ENCODE results near the gene CREB3L2.

Gene CREB3L2

DNA sequence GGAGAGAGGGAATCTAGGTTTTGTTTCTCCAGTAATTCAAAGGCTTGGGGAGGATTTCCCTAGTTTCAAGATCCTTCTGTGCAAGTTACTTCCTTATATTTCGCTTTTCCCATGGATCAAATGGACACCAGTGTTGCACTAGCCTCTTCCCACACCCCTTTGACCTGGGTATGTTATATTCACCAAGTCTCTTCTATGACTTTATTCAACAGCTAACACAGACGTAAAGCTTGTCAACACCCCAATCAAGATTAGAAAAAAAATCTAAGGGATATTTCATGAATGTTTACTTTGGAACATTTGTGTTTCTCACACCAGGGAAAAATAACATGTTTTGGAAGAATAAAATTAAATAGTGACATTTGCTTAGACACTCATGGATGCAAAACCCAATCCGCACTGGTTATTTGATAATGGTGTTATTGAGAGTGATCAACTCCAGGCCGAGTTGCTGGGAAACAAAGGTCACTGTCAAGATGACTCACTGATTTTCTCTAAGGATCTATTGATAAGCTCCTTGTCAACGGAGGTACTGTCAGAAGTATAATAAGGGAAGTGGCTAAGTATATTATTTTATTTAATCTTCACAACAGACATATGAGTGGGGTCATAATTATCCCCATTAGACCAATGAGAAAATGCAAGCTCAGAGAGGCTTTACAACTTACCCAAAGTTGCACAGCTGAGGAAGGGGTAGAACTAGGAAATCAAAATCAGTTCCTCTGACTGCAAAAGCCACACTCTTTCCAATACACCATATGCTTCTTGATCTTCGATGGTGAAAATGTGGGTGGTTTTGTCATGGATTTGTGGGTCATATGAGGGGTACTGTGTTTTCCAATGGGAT is 52.2 kb downstream of the CREB3L2 start:
- no peak for DNase-seq (ENCODE audit: low spot score)
- TF ChIP-seq, protein P1, sequence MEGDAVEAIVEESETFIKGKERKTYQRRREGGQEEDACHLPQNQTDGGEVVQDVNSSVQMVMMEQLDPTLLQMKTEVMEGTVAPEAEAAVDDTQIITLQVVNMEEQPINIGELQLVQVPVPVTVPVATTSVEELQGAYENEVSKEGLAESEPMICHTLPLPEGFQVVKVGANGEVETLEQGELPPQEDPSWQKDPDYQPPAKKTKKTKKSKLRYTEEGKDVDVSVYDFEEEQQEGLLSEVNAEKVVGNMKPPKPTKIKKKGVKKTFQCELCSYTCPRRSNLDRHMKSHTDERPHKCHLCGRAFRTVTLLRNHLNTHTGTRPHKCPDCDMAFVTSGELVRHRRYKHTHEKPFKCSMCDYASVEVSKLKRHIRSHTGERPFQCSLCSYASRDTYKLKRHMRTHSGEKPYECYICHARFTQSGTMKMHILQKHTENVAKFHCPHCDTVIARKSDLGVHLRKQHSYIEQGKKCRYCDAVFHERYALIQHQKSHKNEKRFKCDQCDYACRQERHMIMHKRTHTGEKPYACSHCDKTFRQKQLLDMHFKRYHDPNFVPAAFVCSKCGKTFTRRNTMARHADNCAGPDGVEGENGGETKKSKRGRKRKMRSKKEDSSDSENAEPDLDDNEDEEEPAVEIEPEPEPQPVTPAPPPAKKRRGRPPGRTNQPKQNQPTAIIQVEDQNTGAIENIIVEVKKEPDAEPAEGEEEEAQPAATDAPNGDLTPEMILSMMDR (IDR thresholded peaks at IDR 0.05; ENCODE audit: extremely low read depth, missing control alignments): no peak

DNA sequence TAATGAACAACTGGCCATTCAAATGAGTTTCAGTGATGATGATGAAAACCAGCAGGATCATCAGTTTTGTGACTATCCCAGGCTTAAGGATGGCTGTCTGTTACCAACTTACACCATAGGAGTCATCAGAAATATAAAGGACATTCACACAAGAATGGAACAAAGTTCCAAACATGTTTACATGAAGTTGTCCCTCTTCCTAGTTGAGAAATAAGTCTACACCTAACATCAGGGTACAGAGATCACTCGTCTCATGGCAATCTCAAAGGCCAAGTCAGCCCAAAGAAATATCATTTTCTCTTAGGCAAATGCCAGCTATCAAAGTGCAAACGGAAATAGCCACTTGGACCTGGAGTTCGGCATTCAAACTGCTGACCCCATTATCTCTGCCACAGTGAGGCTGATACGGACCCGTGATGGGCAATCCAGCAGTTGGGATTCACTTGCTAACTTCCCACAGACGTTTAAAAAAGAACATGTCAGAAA is 53.0 kb downstream of the CREB3L2 start:
- DNase-seq (ENCODE audit: low spot score): no peak
- TF ChIP-seq, protein P1 (IDR thresholded peaks at IDR 0.05; ENCODE audit: extremely low read depth, missing control alignments): no peak

DNA sequence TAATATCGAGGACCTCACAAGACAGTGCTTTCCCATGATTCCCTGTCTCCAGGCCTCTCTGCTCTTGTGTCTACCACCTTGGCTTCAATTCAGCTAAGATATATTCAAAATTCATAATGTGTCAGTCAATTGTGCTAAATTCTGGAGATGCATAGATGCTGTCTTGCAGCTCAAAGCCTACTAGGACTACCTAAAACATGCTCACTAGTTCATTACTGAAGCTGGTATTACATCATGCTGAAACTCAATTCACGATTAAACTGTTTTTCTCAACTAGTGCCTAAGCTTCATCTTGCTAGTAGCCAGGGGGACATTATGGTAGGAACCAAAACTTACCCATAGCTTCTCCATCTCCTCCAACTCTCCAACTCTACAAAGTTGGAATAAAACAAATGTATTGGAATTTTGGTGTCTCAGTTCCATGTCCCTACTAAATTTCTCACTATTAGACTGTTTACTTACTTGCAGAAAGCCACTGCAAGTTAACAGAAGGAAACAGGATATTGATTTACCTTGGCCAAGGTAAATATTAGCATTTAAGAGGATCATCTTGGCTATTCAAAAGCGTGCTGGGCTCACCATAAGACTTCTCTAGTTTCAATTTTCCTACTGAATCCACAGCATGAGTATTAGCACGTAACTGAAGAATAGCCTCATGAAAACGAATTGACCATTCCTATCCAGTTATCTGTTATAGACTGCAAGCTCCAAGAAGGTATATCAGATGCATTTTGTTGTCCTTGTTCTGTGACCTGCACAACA is 53.6 kb downstream of the CREB3L2 start:
- no peak for DNase-seq (ENCODE audit: low spot score)
- TF ChIP-seq, protein P1 (IDR thresholded peaks at IDR 0.05; ENCODE audit: extremely low read depth, missing control alignments): no peak

DNA sequence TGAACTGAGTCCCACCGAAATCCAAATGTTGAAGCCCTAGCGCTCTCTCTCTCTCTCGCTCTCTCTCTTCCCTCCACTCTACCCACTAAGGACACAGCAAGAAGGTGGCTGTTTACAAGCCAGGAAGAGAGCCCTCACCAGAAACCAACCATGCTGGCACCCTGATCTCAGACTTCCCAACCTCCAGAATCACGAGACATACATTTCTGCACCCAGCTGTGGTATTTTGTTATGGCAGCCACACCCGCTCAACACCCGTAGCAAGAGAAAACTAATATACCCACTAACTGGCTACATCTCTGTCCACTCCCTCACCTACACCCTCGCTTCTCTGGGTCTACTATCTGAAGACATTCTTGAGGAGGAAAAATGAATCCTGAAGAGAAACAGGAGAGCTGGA is 54.8 kb downstream of the CREB3L2 start:
- TF ChIP-seq, protein P1 (IDR thresholded peaks at IDR 0.05; ENCODE audit: extremely low read depth, missing control alignments): no peak
- no peak for DNase-seq (ENCODE audit: low spot score)

DNA sequence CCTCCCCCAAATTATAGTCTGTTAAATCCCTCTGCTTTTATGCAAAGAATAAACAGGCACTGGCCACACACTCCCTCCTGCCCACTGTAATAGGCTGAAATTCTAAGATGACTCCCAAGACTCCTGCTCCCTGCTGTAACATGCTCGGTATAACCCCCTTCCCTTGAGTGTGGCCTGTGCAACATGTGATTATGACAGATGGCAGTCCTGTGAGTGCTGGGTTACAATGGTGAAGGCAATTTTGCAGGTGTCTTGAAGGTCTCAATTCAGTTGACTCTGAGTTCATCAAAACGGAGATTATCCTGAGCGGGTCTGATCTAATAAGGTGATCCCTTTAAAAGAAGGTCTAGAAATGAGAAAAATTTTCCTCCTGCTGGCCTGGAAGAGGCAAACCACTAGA is 55.9 kb downstream of the CREB3L2 start:
- TF ChIP-seq, protein P1 (IDR thresholded peaks at IDR 0.05; ENCODE audit: extremely low read depth, missing control alignments): no peak
- DNase-seq (ENCODE audit: low spot score): no peak

DNA sequence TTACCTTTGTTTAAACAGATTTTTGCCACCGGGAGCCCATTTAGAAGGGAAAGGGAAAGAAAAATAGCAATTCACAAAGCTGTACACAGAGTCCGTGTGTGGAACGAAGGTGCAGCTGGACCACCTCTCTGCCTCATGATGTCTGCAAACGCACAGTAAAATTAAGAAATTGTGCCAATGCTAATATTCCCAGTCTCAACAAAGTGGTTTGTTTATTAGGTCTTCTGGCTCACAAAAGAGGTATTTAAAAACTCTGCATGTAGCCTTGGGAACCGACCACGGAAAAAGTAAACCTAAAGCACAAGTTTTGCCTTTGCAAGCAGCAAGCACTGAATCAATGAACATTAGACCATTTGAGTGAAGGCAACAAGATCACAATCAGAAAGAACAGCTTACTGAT is 57.7 kb downstream of the CREB3L2 start:
- TF ChIP-seq, protein P1 (IDR thresholded peaks at IDR 0.05; ENCODE audit: extremely low read depth, missing control alignments): no peak
- no peak for DNase-seq (ENCODE audit: low spot score)

DNA sequence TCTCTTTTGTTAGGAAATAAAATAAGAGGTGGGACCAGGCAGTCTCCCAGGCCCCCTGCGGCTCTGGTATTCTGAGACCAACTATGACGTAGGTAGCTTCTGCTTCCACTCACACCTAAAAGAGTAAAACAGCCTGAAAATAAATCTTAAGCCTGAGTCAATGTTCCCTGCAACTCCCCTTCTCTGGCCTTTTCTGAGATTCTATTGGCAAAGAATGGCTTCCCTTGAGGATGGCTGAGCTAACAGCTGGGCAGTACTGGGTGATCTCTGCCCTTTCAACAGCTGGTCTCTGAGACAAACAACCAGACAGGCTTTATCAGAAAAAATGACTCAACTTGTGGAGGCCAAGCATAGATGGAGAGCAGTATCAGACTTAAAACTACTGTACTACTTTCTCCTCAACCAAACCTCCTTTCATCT is 58.7 kb downstream of the CREB3L2 start:
- TF ChIP-seq, protein P1 (IDR thresholded peaks at IDR 0.05; ENCODE audit: extremely low read depth, missing control alignments): no peak
- DNase-seq (ENCODE audit: low spot score): no peak
